SK-N-MC (cell line): ENCODE measurements around the gene RNF135.
"Not testable (repeated sequence)": the region's sequence is repeated elsewhere in the genome, so short reads cannot be mapped to it uniquely, and the experiment has no call there.

Source experiments
- EZH2 ChIP-seq: fragments of 200-600 bp; sonication (generic); IDR thresholded peaks from one replicate; pipeline ENCODE4 v1.6.1; 2017; ENCODE audit warnings: antibody characterized with exemption
- FOXP2 ChIP-seq: optimal IDR thresholded peaks from 2 replicates; pipeline ENCODE3; 2011; ENCODE audit warnings: mild to moderate bottlenecking, moderate library complexity; ENCODE audit not compliant: insufficient read depth; ENCODE audit errors: extremely low read length, control extremely low read depth
- POLR2AphosphoS5 ChIP-seq: IDR thresholded peaks from 2 replicates; pipeline ENCODE4 v1.6.1; 2012; ENCODE audit warnings: mild to moderate bottlenecking, low read depth, low read length, borderline replicate concordance

DNA sequence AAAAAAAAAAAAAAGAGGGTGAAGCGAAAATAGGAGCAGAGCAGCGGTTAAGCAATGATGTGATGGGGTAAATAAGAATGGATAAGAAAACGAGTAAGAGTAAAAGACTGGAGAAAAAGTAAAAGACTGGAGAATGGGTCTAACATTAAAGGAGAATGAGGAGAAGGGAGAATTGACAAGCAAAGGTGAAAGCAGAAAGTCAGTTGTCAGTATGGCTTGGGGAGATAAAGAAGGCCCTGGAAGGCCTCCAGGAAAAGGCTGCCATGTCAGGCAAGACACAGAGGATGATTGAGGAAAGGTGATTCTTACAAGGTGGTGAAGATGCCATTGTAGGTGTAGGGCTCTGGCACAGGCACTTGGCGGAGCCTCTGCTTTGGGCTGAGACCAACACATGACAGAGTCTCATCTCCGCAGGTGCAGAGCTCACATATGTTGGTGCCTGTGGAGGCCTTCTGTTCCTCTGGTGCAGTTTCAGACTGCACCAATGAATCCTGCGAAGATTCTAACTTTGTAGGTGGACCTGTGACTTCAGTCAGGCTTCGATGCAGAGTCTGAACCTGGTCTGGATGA, 76.1 kb downstream of the RNF135 start:
- TF ChIP-seq EZH2, POLR2AphosphoS5, FOXP2: not testable (repeated sequence)
